Caco-2 (cell line): ENCODE data around the gene MSX1. TPM values are rescaled to one million over a fixed set of nuclear protein-coding genes. Genes with fewer than 3 reads are reported as not detected.

Source experiments
- BruUV-seq: library from RNA; stranded (reverse); fragments of 400-500 nt; replicated peaks from 2 replicates; lab custom pipeline; 2021; lab: Mats Ljungman, UMichigan
- CTCF ChIA-PET: fragments of 300-600 bp; sonication (Branson Sonifier 250); formaldehyde crosslinking; loops from one replicate; lab custom pipeline; 2022; ENCODE audit warnings: antibody characterized with exemption; lab: Charles Lee
- POLR2A ChIA-PET: fragments of 300-600 bp; sonication (Branson Sonifier 250); formaldehyde crosslinking; loops from one replicate; lab custom pipeline; 2022; ENCODE audit warnings: antibody characterized with exemption; lab: Charles Lee
- DNase-seq, 2 experiments: peaks; one replicate each; pipeline versions ENCODE4 v3.0.0 to v3.0.0-alpha.2; 2020 to 2022
- H3K27me3 ChIP-seq: replicated peaks from 2 replicates; pipeline ENCODE4 v1.6.0; 2011; ENCODE audit warnings: low read length; ENCODE audit not compliant: control insufficient read depth, insufficient read depth
- H3K36me3 ChIP-seq: 2 replicates; pipeline ENCODE4 v1.5.1; 2011; ENCODE audit warnings: low read length; ENCODE audit not compliant: control insufficient read depth, insufficient read depth
- H3K4me1 ChIP-seq: fragments of 250-450 bp; sonication (Bioruptor Pico); 2 replicates; pipeline ENCODE4 v1.5.1; 2020; ENCODE audit warnings: mild to moderate bottlenecking
- H3K4me3 ChIP-seq: 2 replicates; pipeline ENCODE4 v1.5.1; 2011; ENCODE audit warnings: low read depth, mild to moderate bottlenecking, control low read depth, low read length
- H3K9me3 ChIP-seq: fragments of 250-450 bp; sonication (Bioruptor Pico); 2 replicates; pipeline ENCODE4 v1.5.1; 2020; ENCODE audit warnings: mild to moderate bottlenecking, moderate library complexity
- H3K27ac Mint-ChIP-seq: one replicate; pipeline ENCODE4 v1.8.0; 2022; ENCODE audit warnings: mixed read lengths; ENCODE audit not compliant: unreplicated experiment
- H3K27me3 Mint-ChIP-seq: one replicate; pipeline ENCODE4 v1.8.0; 2022; ENCODE audit warnings: mixed read lengths; ENCODE audit not compliant: insufficient read depth, unreplicated experiment
- H3K36me3 Mint-ChIP-seq: one replicate; pipeline ENCODE4 v1.8.0; 2022; ENCODE audit warnings: mild to moderate bottlenecking, mixed read lengths; ENCODE audit not compliant: insufficient read depth, unreplicated experiment
- H3K4me1 Mint-ChIP-seq: one replicate; pipeline ENCODE4 v1.8.0; 2022; ENCODE audit warnings: low read depth, mixed read lengths; ENCODE audit not compliant: unreplicated experiment
- H3K4me3 Mint-ChIP-seq: one replicate; pipeline ENCODE4 v1.8.0; 2022; ENCODE audit warnings: mild to moderate bottlenecking, moderate library complexity, mixed read lengths; ENCODE audit not compliant: unreplicated experiment
- H3K9me3 Mint-ChIP-seq: one replicate; pipeline ENCODE4 v1.8.0; 2022; ENCODE audit warnings: mixed read lengths; ENCODE audit not compliant: unreplicated experiment
- CTCF ChIP-seq, 2 experiments: fragments of 200-600 bp in 1 of 2; IDR thresholded peaks; 1 replicate in 1 of 2; 2 replicates in 1 of 2; pipeline versions ENCODE4 v1.5.1 to v1.8.0; 2011 to 2022; ENCODE audit warnings: antibody characterized with exemption in 1 of 2, control low read depth in 1 of 2, inconsistent platforms in 1 of 2, low read depth in 1 of 2, low read length in 1 of 2, mild to moderate bottlenecking in 1 of 2, moderate library complexity in 1 of 2; ENCODE audit not compliant: insufficient read depth in 1 of 2, severe bottlenecking in 1 of 2, unreplicated experiment in 1 of 2
- intact Hi-C: fragments of 100-400 bp; cut with micrococcal nuclease; formaldehyde crosslinking; loops from one replicate; pipeline ENCODE4 v1.10.0; 2022; ENCODE audit not compliant: unreplicated experiment
- total RNA-seq: library from RNA; stranded (reverse); gene quantifications from 2 replicates; pipeline ENCODE4 v1.2.3, GENCODE V29; 2022

Gene MSX1
- total RNA-seq, 1 experiment from 2014 or later: 35.1 TPM

GRCh38 chr4:4871242-4871572, 11.7 kb downstream of the MSX1 start:
- no peaks in the 10 kb centered on the region for H3K9me3 Mint-ChIP-seq
- TF ChIP-seq CTCF (IDR thresholded peaks at IDR 0.05; ENCODE audit: insufficient read depth in 1 of 2, low read depth in 1 of 2, low read length in 1 of 2, severe bottlenecking in 1 of 2, unreplicated experiment in 1 of 2): no peak
- H3K27me3 Mint-ChIP-seq: peaks cover 4% of the 10 kb centered on the region
- CTCF ChIA-PET: interaction anchor here (0.6 kb wide), 1 partner anchor 265 kb away, joined by 11 read pairs; no protein-coding TSS in a partner anchor
- no peak for DNase-seq
- no peak overlapping the region for H3K4me3 ChIP-seq
- POLR2A ChIA-PET: interaction anchor here (0.6 kb wide), 1 partner anchor 1147 kb away, joined by 13 read pairs; no protein-coding TSS in a partner anchor
- H3K36me3 Mint-ChIP-seq: no peaks in the 10 kb centered on the region
- H3K9me3 ChIP-seq: no peaks in the 10 kb centered on the region
- H3K27me3 ChIP-seq: no peaks in the 10 kb centered on the region
- no peaks in the 10 kb centered on the region for H3K4me1 ChIP-seq
- no peak overlapping the region for H3K4me3 Mint-ChIP-seq
- no TSS peak for BruUV-seq
- no peaks in the 10 kb centered on the region for H3K36me3 ChIP-seq
- intact Hi-C loops: no loop called here
- H3K27ac Mint-ChIP-seq: no peak overlapping the region
- H3K4me1 Mint-ChIP-seq: no peaks in the 10 kb centered on the region

DNA sequence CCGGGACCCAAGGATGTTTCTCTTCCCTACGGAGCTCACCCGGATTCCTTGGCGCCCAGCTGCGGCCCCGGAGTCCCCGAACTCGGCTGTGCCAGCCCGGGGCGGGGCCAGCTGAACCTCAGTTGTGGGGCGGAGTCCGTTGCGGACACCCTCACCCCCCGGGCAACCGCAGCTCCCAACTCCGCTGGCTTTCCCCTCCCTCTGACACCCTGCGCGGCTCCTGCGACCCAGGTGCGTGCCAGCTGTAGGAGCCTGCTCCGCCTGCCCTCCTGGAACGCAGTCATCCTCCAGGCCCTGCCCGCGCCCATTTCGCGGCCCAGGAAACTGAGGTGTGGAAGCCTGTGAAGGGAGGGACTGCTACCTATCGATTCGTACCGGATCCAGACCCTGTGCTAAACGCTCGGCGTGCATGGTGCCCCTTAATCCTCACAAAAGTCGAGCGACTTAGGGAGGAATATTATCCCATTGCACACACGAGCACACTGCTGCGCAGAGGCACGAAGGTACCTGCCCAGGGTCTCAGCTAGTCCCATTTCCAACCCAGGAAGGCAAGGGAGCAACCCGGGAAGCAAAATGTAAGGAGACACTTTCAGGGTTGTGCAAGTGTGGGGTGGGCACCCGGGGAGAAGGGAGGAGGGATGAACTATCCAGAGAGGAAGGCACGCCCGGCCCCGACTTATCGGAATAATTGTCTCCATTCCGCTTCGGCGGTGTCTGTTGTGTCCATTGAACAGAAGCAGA, 12.3 kb downstream of the MSX1 start:
- ChIA-PET CTCF (interaction anchor here (0.6 kb wide), 1 partner anchor 266 kb away, joined by 11 read pairs; no protein-coding TSS in a partner anchor), POLR2A (interaction anchor here (0.6 kb wide), 1 partner anchor 1148 kb away, joined by 13 read pairs; no protein-coding TSS in a partner anchor)
- Histone ChIP-seq H3K4me1 (no peaks in the 10 kb centered on the region), H3K36me3 (no peaks in the 10 kb centered on the region), H3K27me3 (no peaks in the 10 kb centered on the region), H3K9me3 (no peaks in the 10 kb centered on the region), H3K4me3 (no peak overlapping the region)
- H3K27ac Mint-ChIP-seq: no peak overlapping the region
- no peaks in the 10 kb centered on the region for H3K4me1 Mint-ChIP-seq
- H3K9me3 Mint-ChIP-seq: no peaks in the 10 kb centered on the region
- no peak overlapping the region for H3K4me3 Mint-ChIP-seq
- BruUV-seq: no TSS peak
- no peak for DNase-seq
- H3K36me3 Mint-ChIP-seq: no peaks in the 10 kb centered on the region
- no peak for TF ChIP-seq CTCF (IDR thresholded peaks at IDR 0.05; ENCODE audit: insufficient read depth in 1 of 2, low read depth in 1 of 2, low read length in 1 of 2, severe bottlenecking in 1 of 2, unreplicated experiment in 1 of 2)
- intact Hi-C loops: no loop called here
- H3K27me3 Mint-ChIP-seq: peaks cover 4% of the 10 kb centered on the region

DNA sequence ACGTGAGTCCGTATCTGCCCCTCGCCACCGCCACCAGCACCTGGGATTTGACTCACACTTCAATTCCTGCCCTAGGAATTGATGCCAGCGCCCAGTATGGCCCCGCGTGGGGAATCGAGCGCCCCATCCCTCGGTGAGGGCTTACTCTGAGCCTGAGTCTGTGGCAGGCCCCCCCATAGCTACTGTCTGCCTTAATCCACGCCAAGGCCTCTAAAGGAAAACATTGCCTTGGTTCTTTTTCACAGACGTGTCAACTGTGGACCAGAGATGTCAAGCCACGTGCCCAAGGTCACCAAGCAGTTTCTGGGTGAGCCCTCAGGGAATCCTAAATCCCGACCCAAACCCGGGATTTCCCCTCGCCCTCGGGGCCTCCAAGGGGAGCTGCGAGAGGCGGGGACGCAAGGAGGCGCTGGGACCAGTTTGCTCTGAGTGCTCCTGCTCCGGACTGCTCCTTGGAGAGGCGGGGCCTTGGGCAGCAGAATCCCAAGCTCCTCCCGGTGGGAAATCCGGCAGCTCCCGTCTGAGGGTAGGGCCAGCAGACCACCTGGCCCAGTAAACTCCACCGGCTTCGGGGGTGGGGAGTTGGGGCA, 12.9 kb downstream of the MSX1 start:
- H3K4me1 Mint-ChIP-seq: peaks cover 6% of the 10 kb centered on the region
- Histone ChIP-seq H3K4me3 (no peak overlapping the region), H3K36me3 (no peaks in the 10 kb centered on the region), H3K27me3 (no peaks in the 10 kb centered on the region), H3K9me3 (no peaks in the 10 kb centered on the region), H3K4me1 (no peaks in the 10 kb centered on the region)
- ChIA-PET POLR2A (no interaction called here), CTCF (no interaction called here)
- intact Hi-C loops: no loop called here
- no peak for DNase-seq
- H3K4me3 Mint-ChIP-seq: no peak overlapping the region
- H3K9me3 Mint-ChIP-seq: no peaks in the 10 kb centered on the region
- H3K36me3 Mint-ChIP-seq: no peaks in the 10 kb centered on the region
- peaks cover 4% of the 10 kb centered on the region for H3K27me3 Mint-ChIP-seq
- TF ChIP-seq CTCF (IDR thresholded peaks at IDR 0.05; ENCODE audit: insufficient read depth in 1 of 2, low read depth in 1 of 2, low read length in 1 of 2, severe bottlenecking in 1 of 2, unreplicated experiment in 1 of 2): no peak
- no TSS peak for BruUV-seq
- H3K27ac Mint-ChIP-seq: no peak overlapping the region
